ENCODE results near the gene GOLIM4. TPM values are rescaled to one million over a fixed set of nuclear protein-coding genes. Genes with fewer than 3 reads are reported as not detected.
A peak's percentile ranks its signal among the peaks of the same experiment; 100 is the strongest.

The GOLIM4 gene
- total and polyA plus RNA-seq, 2 experiments from 2014 or later = 34.4 to 50.5 TPM

DNA sequence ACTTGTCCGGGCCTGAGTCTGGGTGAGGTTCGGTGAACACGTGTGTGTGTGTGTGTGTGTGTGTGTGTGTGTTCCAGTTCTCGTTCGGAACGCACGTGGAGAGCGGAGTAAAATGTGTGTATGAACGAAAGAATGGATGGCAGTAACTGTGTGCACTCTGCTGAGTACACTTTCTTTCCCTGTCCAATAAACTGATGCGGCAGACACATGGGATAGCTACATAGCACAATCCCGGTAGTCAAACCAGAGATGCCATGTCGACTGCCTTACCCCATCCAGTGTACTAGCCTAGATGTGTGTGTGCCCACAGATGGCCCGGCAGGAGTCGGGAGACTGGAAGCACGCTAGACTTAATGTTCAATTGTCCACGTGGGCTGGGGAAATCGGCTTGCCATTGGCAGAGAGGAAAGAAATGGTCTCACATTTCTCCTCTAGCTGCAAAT, 507 bp upstream of the GOLIM4 start (continued):
- TF ChIP-seq ETS1 (IDR thresholded peaks at IDR 0.05) (no peak), STAT1 (IDR thresholded peaks at IDR 0.05; ENCODE audit: unreplicated experiment) (no peak), EZH2phosphoT487 (IDR thresholded peaks at IDR 0.05; ENCODE audit: unreplicated experiment) (no peak)

DNA sequence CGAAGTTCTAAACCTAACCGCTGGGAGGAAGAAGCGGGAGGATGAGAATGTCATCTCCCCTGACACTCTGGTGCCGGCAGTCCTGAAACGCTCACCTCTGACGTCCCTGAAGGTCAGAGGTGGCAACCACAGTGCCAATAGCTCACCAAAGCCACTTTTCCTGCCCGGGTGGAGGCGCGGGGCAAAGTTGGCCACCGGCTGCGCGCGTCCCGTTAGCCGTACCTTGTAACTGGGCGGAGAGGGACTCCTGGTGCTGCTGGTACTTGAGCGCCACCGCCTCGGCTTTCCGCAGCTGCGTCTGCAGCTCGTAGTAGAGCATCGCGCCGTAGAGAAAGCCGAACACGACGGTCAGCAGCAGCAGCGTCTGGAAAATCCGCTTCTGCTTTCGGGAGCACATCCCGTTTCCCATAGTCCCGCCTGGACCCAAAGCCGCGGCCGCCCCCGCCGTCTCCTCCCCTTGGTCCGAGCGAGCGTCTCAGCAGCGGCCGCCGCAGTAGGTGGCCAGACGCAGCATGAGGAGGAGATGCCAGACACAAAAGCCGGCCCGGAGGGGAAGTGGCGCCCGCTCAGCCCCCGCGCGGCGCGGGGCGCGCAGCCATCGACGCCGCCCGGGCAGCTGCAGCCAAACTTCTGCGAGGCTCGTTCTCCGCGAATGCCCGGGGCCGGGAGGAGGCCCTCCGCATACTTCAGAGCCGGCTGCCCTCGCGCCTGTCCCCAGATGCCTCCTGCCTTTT, 680 bp downstream of the GOLIM4 start:
- Histone ChIP-seq H3K4me2 (peak overlapping the region; percentile 92), H3K79me2 (replicated peaks; ENCODE audit: insufficient read depth) (peaks cover 46% of the 10 kb centered on the region), H3K4me3 (peak overlapping the region; percentile 79), H3K27ac (ENCODE audit: low read depth) (no peak overlapping the region), H3K36me3 (ENCODE audit: insufficient read depth) (no peaks in the 10 kb centered on the region), H2AFZ (peak overlapping the region; percentile 84), H3K4me1 (ENCODE audit: insufficient read depth) (peaks cover 53% of the 10 kb centered on the region), H4K20me1 (replicated peaks; ENCODE audit: insufficient read depth) (peaks cover 7% of the 10 kb centered on the region; the same call in 1 of the 2 replicates), H3K9me2 (ENCODE audit: insufficient read depth) (no peaks in the 10 kb centered on the region), H3F3A (replicated peaks; ENCODE audit: low read depth) (no peaks in the 10 kb centered on the region; the same call in 1 of the 2 replicates), H3K27me3 (ENCODE audit: insufficient read depth) (no peaks in the 10 kb centered on the region)
- no peaks in the 10 kb centered on the region for H3K36me3 Mint-ChIP-seq (ENCODE audit: low read depth)
- H3K4me3 Mint-ChIP-seq = peak overlapping the region; percentile 88
- DNase-seq (ENCODE audit: low spot score) = peak; percentile 81
- peaks cover 49% of the 10 kb centered on the region for H3K4me1 Mint-ChIP-seq
- H3K9me3 Mint-ChIP-seq = no peaks in the 10 kb centered on the region
- peak overlapping the region; percentile 62; the same call in 1 of the 2 replicates for H3K27ac Mint-ChIP-seq
- ATAC-seq = peak; percentile 42
- H3K27me3 Mint-ChIP-seq (ENCODE audit: insufficient read depth, low read depth, poor library complexity) = peaks cover 6% of the 10 kb centered on the region
- TF ChIP-seq EZH2 (IDR thresholded peaks at IDR 0.05; ENCODE audit: low read depth, unreplicated experiment) = no peak
- TF ChIP-seq CTCF (conservative IDR thresholded peaks at IDR 0.05; ENCODE audit: low read depth in 2 of 2) = 0 out of 4 replicates have a peak, but pooled peaks of 1 of the 2 experiments have one; percentile 21

GRCh38 chr3:168094580-168094876, 1.2 kb downstream of the GOLIM4 start:
- Histone ChIP-seq H3K4me1 (ENCODE audit: insufficient read depth) (peaks cover 54% of the 10 kb centered on the region), H3F3A (replicated peaks; ENCODE audit: low read depth) (no peaks in the 10 kb centered on the region; the same call in 1 of the 2 replicates), H3K36me3 (ENCODE audit: insufficient read depth) (no peaks in the 10 kb centered on the region), H3K27ac (ENCODE audit: low read depth) (no peak overlapping the region), H3K4me3 (peak overlapping the region; percentile 79), H3K27me3 (ENCODE audit: insufficient read depth) (no peaks in the 10 kb centered on the region), H3K9me2 (ENCODE audit: insufficient read depth) (no peaks in the 10 kb centered on the region), H2AFZ (no peak overlapping the region), H3K4me2 (peak overlapping the region; percentile 92), H3K79me2 (replicated peaks; ENCODE audit: insufficient read depth) (peaks cover 51% of the 10 kb centered on the region), H4K20me1 (replicated peaks; ENCODE audit: insufficient read depth) (peaks cover 7% of the 10 kb centered on the region; the same call in 1 of the 2 replicates)
- DNase-seq (ENCODE audit: low spot score) (no peak), ATAC-seq (peak; percentile 37; the same call in 2 of the 3 replicates)
- Mint-ChIP-seq H3K27me3 (ENCODE audit: insufficient read depth, low read depth, poor library complexity) (peaks cover 6% of the 10 kb centered on the region), H3K4me1 (peaks cover 52% of the 10 kb centered on the region), H3K27ac (no peak overlapping the region; the same call in 1 of the 2 replicates), H3K36me3 (ENCODE audit: low read depth) (no peaks in the 10 kb centered on the region), H3K9me3 (no peaks in the 10 kb centered on the region), H3K4me3 (peak overlapping the region; percentile 88)
- TF ChIP-seq ETS1 (IDR thresholded peaks at IDR 0.05) (no peak), EZH2 (IDR thresholded peaks at IDR 0.05; ENCODE audit: low read depth, unreplicated experiment) (no peak), CTCF (conservative IDR thresholded peaks at IDR 0.05; ENCODE audit: low read depth in 2 of 2) (no peak), CREB1 (CRISPR knock-in tag; IDR thresholded peaks at IDR 0.05; ENCODE audit: low read depth) (no peak), STAT1 (IDR thresholded peaks at IDR 0.05; ENCODE audit: unreplicated experiment) (no peak)
